HEK293T (cell line): ENCODE data around the gene EXD2.
"Not testable (repeated sequence)": the region's sequence is repeated elsewhere in the genome, so short reads cannot be mapped to it uniquely, and the experiment has no call there.

Source experiments
- CTCF ChIA-PET: fragments of 350-600 bp; formaldehyde crosslinking; extraction: SDS; loops from one replicate; lab custom pipeline; 2021; ENCODE audit warnings: antibody characterized with exemption, inconsistent platforms; lab: Yijun Ruan, JAX
- POLR2A ChIA-PET: fragments of 350-600 bp; formaldehyde crosslinking; extraction: SDS; loops from one replicate; lab custom pipeline; 2020; ENCODE audit warnings: antibody characterized with exemption, inconsistent platforms; lab: Yijun Ruan, JAX
- DNase-seq: peaks from one replicate; pipeline ENCODE4 v3.0.0; 2012; ENCODE audit warnings: mixed read lengths; ENCODE audit errors: extremely low spot score
- ARNT ChIP-seq: fragments of 450-650 bp; IDR thresholded peaks from 2 replicates; pipeline ENCODE4 v1.6.1; 2017; ENCODE audit warnings: mild to moderate bottlenecking
- BHLHE40 ChIP-seq: fragments of 450-650 bp; IDR thresholded peaks from 2 replicates; pipeline ENCODE4 v1.6.1; 2016; ENCODE audit warnings: mild to moderate bottlenecking, moderate library complexity, borderline replicate concordance
- CTBP1 ChIP-seq: fragments of 450-650 bp; IDR thresholded peaks from 2 replicates; pipeline ENCODE4 v1.6.1; 2016; ENCODE audit warnings: borderline replicate concordance
- ELF4 ChIP-seq: fragments of 450-650 bp; IDR thresholded peaks from 2 replicates; pipeline ENCODE4 v1.6.1; 2017; ENCODE audit warnings: antibody characterized with exemption
- FOXA1 ChIP-seq: fragments of 450-650 bp; IDR thresholded peaks from 2 replicates; pipeline ENCODE4 v1.6.1; 2016; ENCODE audit warnings: mild to moderate bottlenecking
- FOXK2 ChIP-seq: fragments of 450-650 bp; IDR thresholded peaks from 2 replicates; pipeline ENCODE4 v1.6.1; 2016; ENCODE audit warnings: mild to moderate bottlenecking
- FOXM1 ChIP-seq: fragments of 450-650 bp; IDR thresholded peaks from 2 replicates; pipeline ENCODE4 v1.6.1; 2017; ENCODE audit warnings: mild to moderate bottlenecking, borderline replicate concordance
- HDGF ChIP-seq: fragments of 450-650 bp; IDR thresholded peaks from 2 replicates; pipeline ENCODE4 v1.6.1; 2017; ENCODE audit warnings: antibody characterized with exemption, borderline replicate concordance
- L3MBTL2 ChIP-seq: fragments of 450-650 bp; conservative IDR thresholded peaks from 2 replicates; pipeline ENCODE4 v1.6.1; 2016; ENCODE audit warnings: mild to moderate bottlenecking
- LEF1 ChIP-seq: fragments of 450-650 bp; IDR thresholded peaks from 2 replicates; pipeline ENCODE4 v1.6.1; 2017; ENCODE audit warnings: mild to moderate bottlenecking, borderline replicate concordance
- NFRKB ChIP-seq: fragments of 450-650 bp; IDR thresholded peaks from 2 replicates; pipeline ENCODE4 v1.6.1; 2016; ENCODE audit warnings: mild to moderate bottlenecking, moderate library complexity
- PKNOX1 ChIP-seq: fragments of 450-650 bp; IDR thresholded peaks from 2 replicates; pipeline ENCODE4 v1.6.1; 2016
- SP1 ChIP-seq: fragments of 450-650 bp; IDR thresholded peaks from 2 replicates; pipeline ENCODE4 v1.6.1; 2017
- SUZ12 ChIP-seq: fragments of 450-650 bp; IDR thresholded peaks from 2 replicates; pipeline ENCODE4 v1.6.1; 2016; ENCODE audit warnings: mild to moderate bottlenecking
- TARDBP ChIP-seq: fragments of 450-650 bp; IDR thresholded peaks from 2 replicates; pipeline ENCODE4 v1.6.1; 2016
- ZNF384 ChIP-seq: fragments of 450-650 bp; IDR thresholded peaks from 2 replicates; pipeline ENCODE4 v1.6.1; 2016

EXD2 gene

DNA sequence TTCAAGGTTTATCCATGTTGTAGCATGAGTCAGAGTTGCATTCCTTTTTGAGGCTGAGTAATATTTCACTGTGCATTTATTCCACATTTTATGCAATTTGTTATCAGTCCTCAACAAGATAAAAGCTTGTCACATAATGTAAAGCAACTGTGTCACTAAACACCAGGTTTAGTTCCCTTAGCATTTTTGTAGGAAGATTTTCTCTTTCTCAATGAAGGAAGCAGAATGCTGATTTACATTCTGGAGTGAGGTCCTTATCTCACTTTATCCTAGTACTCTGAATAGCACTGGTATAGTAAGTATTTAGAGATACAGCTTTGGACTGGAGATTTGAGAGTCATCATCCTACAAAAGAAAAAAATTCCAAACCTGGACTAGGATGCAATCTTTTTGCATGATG, 9.8 kb upstream of the EXD2 start:
- no peak for DNase-seq

GRCh38 chr14:69182580-69182979, 8.7 kb upstream of the EXD2 start:
- CTCF ChIA-PET, POLR2A ChIA-PET, DNase-seq: not testable (repeated sequence)

More for the DNA sequence above, 9.8 kb upstream of the EXD2 start:
- TF ChIP-seq SUZ12 (no peak), BHLHE40 (no peak), ARNT (no peak), ELF4 (no peak), LEF1 (no peak), FOXM1 (no peak), TARDBP (no peak), L3MBTL2 (no peak), HDGF (no peak), NFRKB (no peak), SP1 (no peak), ZNF384 (no peak), PKNOX1 (no peak), FOXK2 (no peak), CTBP1 (no peak)
- ChIA-PET CTCF (interaction anchor here (0.8 kb wide), 1 partner anchor 52 kb away, joined by 3 read pairs; no protein-coding TSS in a partner anchor), POLR2A (interaction anchor here (0.9 kb wide), 1 partner anchor 10 kb away, joined by 4 read pairs; the partner anchor contains the start of gene EXD2)

- DNase-seq = no peak
- TF ChIP-seq ELF4 (no peak), FOXK2 (no peak), L3MBTL2 (no peak), FOXM1 (no peak), CTBP1 (no peak)
- ChIA-PET CTCF (interaction anchor here (0.6 kb wide), 1 partner anchor 227 kb away, joined by 4 read pairs; no protein-coding TSS in a partner anchor), POLR2A (no interaction called here)
These were observed 7.6 kb upstream of the EXD2 start for GRCh38 chr14:69183735-69184134.

- ChIA-PET POLR2A (no interaction called here), CTCF (interaction anchor here (1.1 kb wide), 1 partner anchor 61 kb away, joined by 3 read pairs; no protein-coding TSS in a partner anchor)
- TF ChIP-seq HDGF (no peak), TARDBP (no peak), ELF4 (no peak), FOXA1 (no peak), SUZ12 (no peak), CTBP1 (no peak), LEF1 (no peak), ARNT (no peak), FOXM1 (no peak), ZNF384 (no peak), PKNOX1 (no peak), NFRKB (no peak), L3MBTL2 (no peak), BHLHE40 (no peak), FOXK2 (no peak)
- DNase-seq = no peak
These were observed 1.1 kb upstream of the EXD2 start for GRCh38 chr14:69190191-69190590.

- POLR2A ChIA-PET = no interaction called here
- no peak for DNase-seq
- TF ChIP-seq NFRKB (no peak), L3MBTL2 (no peak), ZNF384 (no peak), HDGF (no peak), FOXK2 (no peak), LEF1 (no peak), PKNOX1 (no peak), BHLHE40 (no peak), SUZ12 (no peak), FOXA1 (no peak), ARNT (no peak), FOXM1 (no peak), SP1 (no peak), ELF4 (no peak), CTBP1 (no peak), TARDBP (no peak)
- CTCF ChIA-PET = no interaction called here
These were observed 2.4 kb downstream of the EXD2 start for GRCh38 chr14:69193721-69194120.

- TF ChIP-seq ZNF384 (no peak), TARDBP (no peak), FOXA1 (no peak), CTBP1 (no peak), ELF4 (no peak), SP1 (no peak), FOXK2 (no peak), BHLHE40 (no peak), ARNT (no peak), L3MBTL2 (no peak), NFRKB (no peak), FOXM1 (no peak), HDGF (no peak), SUZ12 (no peak), LEF1 (no peak), PKNOX1 (no peak)
- ChIA-PET POLR2A (no interaction called here), CTCF (interaction anchor here (0.7 to 0.8 kb wide), 2 partner anchors 391 to 502 kb away, joined by 3 to 4 read pairs; no protein-coding TSS in a partner anchor)
- no peak for DNase-seq
These were observed 8.5 kb downstream of the EXD2 start for GRCh38 chr14:69199786-69200185.
